Measurements from ENCODE around the gene ZSCAN26. TPM values are rescaled to one million over a fixed set of nuclear protein-coding genes. Genes with fewer than 3 reads are reported as not detected.

ZSCAN26 gene
- total RNA-seq, 1 experiment from 2014 or later: 9.0 TPM

GRCh38 chr6:28257042-28257441 is 9.9 kb upstream of the ZSCAN26 start:
- H4K91ac ChIP-seq (ENCODE audit: insufficient read length, low read depth, low read length): no peak overlapping the region
- H3T11ph ChIP-seq (ENCODE audit: low read length): no peak overlapping the region
- no peak overlapping the region for H3K4ac ChIP-seq (ENCODE audit: low read depth, low read length)
- no peaks in the 10 kb centered on the region for H3K79me2 ChIP-seq (ENCODE audit: insufficient read depth, low read length)
- H3K9me3 ChIP-seq (ENCODE audit: control insufficient read depth, low read depth, low read length): no peaks in the 10 kb centered on the region
- H2BK12ac ChIP-seq (ENCODE audit: insufficient read length, low read depth, low read length): no peak overlapping the region
- no peak overlapping the region for H3K23ac ChIP-seq (ENCODE audit: insufficient read length, low read depth, low read length)
- no peak overlapping the region for H4K8ac ChIP-seq (replicated peaks; ENCODE audit: insufficient read length, low read depth, low read length)
- H3K4me1 ChIP-seq (ENCODE audit: insufficient read depth, low read length): no peaks in the 10 kb centered on the region
- WGBS (ENCODE audit: extremely low coverage, insufficient read length, low lambda C conversion rate): no CpG with 5 or more reads among the region's 1 CpG
- no peak overlapping the region for H3K14ac ChIP-seq (ENCODE audit: insufficient read depth, low read length)
- no peak overlapping the region for H3K4me3 Mint-ChIP-seq
- TF ChIP-seq, protein P1, sequence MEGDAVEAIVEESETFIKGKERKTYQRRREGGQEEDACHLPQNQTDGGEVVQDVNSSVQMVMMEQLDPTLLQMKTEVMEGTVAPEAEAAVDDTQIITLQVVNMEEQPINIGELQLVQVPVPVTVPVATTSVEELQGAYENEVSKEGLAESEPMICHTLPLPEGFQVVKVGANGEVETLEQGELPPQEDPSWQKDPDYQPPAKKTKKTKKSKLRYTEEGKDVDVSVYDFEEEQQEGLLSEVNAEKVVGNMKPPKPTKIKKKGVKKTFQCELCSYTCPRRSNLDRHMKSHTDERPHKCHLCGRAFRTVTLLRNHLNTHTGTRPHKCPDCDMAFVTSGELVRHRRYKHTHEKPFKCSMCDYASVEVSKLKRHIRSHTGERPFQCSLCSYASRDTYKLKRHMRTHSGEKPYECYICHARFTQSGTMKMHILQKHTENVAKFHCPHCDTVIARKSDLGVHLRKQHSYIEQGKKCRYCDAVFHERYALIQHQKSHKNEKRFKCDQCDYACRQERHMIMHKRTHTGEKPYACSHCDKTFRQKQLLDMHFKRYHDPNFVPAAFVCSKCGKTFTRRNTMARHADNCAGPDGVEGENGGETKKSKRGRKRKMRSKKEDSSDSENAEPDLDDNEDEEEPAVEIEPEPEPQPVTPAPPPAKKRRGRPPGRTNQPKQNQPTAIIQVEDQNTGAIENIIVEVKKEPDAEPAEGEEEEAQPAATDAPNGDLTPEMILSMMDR (conservative IDR thresholded peaks at IDR 0.05): no peak
- no peak overlapping the region for H3K9ac ChIP-seq (ENCODE audit: extremely low read depth, insufficient read length, low read length)
- no peak overlapping the region for H2BK120ac ChIP-seq (ENCODE audit: low read depth, low read length, poor library complexity, severe bottlenecking)
- no peak overlapping the region for H2BK15ac ChIP-seq (ENCODE audit: low read depth, low read length)
- no peaks in the 10 kb centered on the region for H3K9me3 Mint-ChIP-seq
- peaks cover 6 to 8% of the 10 kb centered on the region in 2 experiments for H3K4me1 Mint-ChIP-seq
- H2AFZ ChIP-seq (ENCODE audit: low read length): no peak overlapping the region
- no peak overlapping the region for H4K5ac ChIP-seq (ENCODE audit: insufficient read length, low read depth, low read length)
- H3K4me2 ChIP-seq (ENCODE audit: insufficient read depth, insufficient read length, low read length): no peak overlapping the region
- H2BK20ac ChIP-seq (ENCODE audit: low read depth, low read length, poor library complexity, severe bottlenecking): no peak overlapping the region
- H3K27ac ChIP-seq (ENCODE audit: insufficient read length, low read depth, low read length): no peak overlapping the region
- no peak overlapping the region for H2AK5ac ChIP-seq (ENCODE audit: insufficient read length, low read length)
- H3K27ac Mint-ChIP-seq: no peak overlapping the region
- H3K18ac ChIP-seq (ENCODE audit: insufficient read length, low read depth, low read length): no peak overlapping the region
- no peak for DNase-seq
- H3K23me2 ChIP-seq (ENCODE audit: insufficient read length, low read depth, low read length, poor library complexity, severe bottlenecking): peaks cover under 1% of the 10 kb centered on the region
- H3K36me3 Mint-ChIP-seq (ENCODE audit: insufficient read depth in 1 of 3, low read depth in 3 of 3): no peaks in the 10 kb centered on the region; a peak in 1 of 7 replicates
- H4K20me1 ChIP-seq (ENCODE audit: control insufficient read depth, insufficient read depth, insufficient read length): no peaks in the 10 kb centered on the region
- H3K27me3 Mint-ChIP-seq (ENCODE audit: low read depth): peaks cover 10% of the 10 kb centered on the region
- no peak overlapping the region for H2BK5ac ChIP-seq (ENCODE audit: insufficient read length, low read length)
- H3K79me1 ChIP-seq (ENCODE audit: insufficient read depth, low read depth, low read length, poor library complexity, severe bottlenecking): no peaks in the 10 kb centered on the region
- H3K56ac ChIP-seq (ENCODE audit: insufficient read length, low read depth, low read length): no peak overlapping the region
- H3K27me3 ChIP-seq (ENCODE audit: insufficient read depth, low read length): no peaks in the 10 kb centered on the region
